HG03460 (cell line): ENCODE results near the gene MCM3.

ENCODE experiments used
- ATAC-seq: cut with Tn5 transposase; IDR thresholded peaks from one replicate; pipeline ENCODE4 v1.9.1; 2021; ENCODE audit not compliant: unreplicated experiment

The MCM3 gene

DNA sequence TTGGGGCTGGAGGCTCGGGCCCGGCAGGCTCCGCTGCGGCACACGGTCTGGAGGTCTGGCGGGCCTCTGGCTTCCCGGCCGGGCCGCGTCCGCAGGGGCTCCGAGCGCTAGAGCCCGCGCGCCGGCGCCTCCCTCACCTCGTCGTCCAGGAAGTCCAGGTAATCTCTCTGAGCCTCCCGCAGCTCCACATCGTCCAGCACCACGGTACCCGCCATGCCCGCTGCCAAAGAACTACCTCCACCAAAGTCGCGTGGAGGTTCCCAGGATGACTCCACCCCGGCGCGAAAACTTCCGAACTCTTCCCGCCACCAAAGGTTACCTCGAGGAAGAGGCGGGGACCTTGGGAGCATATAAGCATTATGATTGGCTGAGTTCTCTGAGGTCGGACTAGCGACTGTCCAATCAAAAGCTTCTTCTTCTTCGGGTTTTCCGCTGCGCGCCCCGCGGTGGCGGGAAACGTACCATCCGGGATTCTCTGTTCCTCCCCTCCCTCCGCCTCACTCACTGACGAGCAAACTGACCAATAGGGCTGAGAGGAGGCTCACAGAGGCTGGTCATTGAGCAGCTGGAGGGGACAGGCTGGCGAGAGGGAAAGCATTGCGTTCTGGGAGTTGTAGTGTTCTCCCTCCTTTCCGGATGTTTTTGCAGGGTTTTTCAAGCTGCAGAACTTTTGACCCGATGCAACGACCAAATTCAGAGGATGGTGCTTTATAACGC is at the start of gene MCM3:
Gene MCM3 (minus strand): TSS at position 283 of the 717 bp plus-strand sequence. CDS start 68 bp downstream, at position 215.
- ATAC-seq, result peak; percentile 96

DNA sequence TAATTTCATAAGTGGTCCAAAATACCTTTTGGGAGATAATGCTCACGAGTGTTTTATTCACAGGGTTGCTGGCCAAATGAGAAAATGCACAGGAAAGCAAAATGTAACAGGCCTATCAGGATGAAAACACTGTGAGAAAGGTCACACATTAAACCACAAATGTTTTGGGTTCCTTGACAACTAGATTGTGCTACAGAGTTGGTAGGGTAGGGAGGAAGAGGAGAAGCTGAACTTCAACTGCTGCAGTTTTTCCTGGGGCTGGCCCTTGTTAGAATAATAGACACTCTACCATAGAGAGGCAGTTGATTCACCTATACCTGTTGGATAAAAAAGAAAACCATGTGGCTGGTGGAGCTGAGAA is 49.3 kb upstream of the MCM3 start:
- no peak for ATAC-seq

DNA sequence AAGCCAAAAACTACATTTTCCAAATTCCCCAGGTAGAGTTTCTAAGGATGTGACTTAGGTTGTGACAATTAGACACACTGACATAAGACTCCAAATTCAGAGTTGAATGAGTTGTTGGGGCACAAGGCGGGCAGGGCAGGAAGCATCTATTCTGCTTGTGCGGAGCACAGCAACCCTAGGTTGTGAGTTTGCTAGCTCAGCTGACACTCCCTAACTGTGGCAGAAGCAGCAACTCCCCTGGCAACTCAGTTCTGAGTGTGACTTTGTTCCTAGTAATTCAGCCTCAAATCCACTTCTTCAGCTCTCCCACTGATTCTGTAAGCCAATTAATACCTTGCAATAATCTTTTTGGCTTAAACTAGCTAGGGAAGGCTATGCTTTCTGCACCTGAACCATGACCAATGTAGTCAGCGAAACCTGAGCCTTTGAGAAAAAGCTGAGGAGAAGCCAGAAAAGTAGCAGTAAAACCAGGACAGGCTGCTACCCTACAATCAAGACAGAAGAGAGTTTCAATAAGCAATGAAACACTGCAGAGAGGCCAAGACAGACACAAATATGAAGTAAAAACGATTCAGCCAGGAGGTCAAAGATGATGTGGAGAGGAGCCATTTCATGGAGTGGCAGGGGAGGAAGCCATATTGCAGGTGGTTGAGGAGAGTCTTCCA is 47.4 kb upstream of the MCM3 start:
- no peak for ATAC-seq

DNA sequence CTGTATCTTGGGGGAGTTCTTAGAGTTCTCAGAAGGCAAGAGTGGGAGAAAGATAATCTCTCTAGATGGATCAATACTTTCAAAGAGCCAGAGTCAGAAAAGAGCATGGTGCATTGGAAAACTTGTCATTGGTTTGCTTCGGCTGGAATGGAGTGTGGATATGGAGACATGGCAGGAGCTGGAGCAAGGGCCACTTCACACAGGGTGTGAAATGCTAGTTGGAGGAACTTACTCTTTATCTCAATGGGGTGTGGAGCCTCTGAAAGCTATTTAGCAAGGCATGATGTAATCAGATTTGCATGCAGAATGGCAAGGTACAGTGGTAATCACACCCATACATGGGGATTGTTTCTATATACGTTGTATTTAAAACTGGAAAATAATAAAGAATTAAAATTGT is 45.9 kb upstream of the MCM3 start:
- no peak for ATAC-seq

DNA sequence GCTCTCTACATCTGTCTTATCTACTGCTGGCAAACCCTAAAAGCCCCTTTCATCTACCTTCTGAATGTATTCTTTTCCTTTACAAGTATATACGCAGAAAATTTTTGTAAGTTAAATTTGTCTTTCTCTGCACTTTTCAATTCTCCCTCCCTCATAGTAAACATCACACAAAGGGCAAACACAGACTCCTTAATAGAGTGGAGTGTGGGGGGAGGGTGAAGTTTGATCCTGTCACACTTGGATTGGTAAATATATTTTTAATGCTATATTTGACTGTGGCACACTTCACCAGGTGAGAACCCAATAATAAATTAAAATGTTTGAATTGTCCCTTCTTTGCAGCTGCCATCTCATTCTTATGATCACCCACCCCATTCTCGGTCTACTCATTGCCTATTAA is 44.2 kb upstream of the MCM3 start:
- no peak for ATAC-seq

DNA sequence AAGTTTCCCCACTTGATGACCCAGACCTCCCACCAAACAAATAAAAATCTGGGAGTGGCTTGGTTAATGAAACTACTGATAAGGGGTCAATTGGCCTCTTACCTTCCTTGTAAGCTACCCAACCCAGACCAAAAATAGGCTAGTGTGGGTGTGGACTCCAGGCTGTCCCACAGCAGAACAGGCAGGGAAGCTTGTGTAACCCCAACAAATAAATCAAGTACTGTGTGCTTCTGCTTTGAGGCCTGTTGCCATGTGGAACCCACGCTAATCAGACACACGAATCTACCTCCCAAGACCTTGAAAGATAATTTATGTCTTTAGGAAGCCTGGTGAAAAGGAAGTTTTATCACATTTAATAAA is 43.7 kb upstream of the MCM3 start:
- no peak for ATAC-seq

DNA sequence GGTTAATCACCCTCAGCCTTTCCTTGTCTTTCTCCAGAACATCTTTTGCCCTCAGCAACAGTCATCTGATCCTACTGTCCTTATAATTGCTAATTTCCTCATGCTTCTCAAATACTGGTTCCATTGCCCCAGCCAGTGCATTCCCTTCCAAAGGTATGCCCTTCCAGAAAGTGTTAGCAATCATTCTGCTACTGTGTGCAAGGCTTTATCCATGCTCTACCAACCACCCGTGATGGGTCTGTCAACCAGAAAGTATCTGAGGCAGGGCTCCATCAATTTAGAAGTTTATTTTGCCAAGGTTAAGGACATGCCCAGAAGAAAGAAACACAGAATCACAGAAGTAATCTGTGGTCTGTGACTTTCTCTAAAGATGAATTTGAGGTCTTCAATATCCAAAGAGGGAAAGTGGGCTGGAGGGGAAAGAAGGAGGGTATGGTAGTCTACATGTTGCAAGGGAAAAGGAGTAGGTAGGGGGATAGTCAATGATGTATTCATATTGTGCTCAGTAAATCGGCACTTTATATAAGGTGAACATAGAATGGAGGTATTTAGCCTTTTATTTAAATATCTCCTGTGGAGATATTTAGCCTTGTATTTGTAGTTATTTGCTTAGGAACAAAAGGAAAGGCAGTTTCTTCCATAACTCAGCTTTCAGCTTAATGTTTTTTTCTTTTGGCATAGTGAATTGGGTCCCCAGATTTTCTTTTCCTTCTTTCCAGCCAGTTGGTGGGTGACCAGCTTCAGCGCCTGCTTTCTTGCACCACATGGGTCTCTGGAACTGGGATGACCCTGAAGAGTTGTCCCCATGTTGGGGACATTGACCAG is 42.2 kb upstream of the MCM3 start:
- ATAC-seq, result no peak

DNA sequence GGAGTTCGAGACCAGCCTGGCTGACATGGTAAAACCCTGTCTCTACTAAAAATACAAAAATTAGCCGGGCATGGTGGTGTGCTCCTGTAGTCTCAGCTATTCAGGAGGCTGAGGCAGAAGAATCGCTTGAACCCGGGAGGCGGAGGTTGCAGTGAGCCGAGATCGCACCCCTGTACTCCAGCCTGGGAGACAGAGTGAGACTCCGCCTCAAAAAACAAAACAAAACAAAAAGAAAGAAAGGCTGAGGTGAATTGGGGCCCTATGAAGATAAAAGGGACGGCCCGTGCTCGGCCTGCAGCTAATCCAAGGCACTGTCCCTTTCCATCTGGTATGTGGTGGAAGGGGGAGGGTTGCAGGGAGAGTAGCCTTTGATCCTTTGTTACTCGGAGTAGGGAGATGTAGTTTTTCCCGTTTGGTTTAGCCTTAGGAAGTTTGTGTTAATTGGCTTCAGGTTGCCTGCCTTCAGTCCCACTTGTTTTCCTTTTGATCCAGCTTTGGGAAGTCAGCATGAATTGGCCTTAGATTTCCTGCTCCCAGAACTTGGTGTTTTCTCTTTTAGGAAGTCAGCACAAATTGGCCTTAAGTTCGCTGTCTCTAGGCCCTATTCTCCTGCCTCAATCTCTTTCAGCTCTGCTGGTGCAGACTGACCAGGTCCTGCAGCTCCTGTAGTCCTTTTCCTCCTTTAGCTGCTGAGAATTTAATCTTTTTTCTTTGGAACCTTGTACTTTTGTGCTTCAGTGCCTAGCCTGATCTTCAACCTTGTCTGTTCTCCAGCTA is 41.3 kb upstream of the MCM3 start:
- ATAC-seq, result no peak

DNA sequence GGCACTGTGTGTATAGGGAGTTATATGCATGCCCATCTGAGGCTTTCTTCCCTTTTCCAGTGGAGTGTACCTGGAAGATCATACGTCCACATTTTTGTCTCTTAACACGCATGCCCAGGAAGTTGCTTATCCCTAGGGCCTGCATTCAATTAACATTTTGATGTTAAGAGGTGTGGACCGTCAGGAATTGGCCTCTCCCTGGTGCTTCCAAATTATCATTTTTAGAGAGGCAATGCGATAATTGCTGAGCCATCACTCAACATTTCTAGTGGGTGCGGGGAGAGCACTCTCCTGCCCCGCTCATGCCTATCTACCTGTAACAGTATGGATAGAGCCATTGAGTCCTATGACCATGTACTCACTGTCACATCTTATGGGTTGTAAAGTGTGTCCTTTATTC is 39.6 kb upstream of the MCM3 start:
- no peak for ATAC-seq

DNA sequence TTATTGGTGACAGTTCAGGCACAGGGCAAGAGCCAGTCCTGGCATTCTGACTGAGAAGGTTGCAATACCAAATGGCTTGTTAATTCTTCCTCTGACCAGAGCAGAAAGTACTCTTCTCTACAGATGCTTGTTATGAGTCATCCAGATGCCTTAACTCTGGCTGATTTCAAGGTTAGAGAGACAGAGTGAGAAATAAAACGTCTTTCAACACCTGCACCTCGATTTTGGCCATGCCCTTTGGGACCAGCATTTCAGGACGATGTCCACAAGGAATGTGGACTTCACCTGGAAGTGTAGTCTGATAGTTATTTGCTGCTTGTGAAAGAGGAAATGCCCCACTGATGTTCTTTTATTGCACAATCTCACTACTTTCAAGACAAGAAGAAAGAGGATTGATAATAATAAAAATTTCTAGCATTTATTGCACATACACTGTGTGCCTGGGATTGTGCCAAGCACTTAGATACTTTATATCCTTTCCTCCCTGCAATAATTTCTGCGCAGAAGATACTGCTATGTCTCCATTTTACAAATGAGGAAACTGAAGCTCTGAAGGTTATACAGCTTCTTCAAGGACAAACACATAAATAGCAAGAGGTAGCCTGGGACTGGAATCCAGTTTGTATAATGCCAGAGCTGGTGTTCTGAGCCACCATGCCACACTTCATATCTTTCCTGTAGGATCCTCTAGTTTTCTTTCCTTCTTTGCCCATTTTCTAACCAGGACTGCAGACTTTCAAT is 33.5 kb upstream of the MCM3 start:
- peak; percentile 99 for ATAC-seq

DNA sequence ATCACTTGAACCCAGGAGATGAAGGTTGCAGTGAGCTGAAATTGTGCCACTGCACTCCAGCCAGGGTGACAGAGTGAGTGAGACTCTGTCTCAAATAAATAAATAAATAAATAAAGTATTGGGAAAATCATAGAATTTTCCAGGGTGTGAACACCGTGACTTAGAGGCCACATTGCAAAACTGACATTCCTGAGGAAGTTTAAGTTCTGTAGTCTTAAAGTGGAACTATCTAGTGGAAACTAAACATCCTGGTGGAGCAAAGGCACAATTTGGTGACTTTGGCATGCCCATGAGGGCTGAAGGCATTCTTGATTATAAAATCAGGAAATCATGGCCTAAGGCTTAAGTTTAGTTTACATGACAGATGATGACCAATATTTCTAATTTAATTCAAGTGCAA is 32.7 kb upstream of the MCM3 start:
- ATAC-seq, result no peak

DNA sequence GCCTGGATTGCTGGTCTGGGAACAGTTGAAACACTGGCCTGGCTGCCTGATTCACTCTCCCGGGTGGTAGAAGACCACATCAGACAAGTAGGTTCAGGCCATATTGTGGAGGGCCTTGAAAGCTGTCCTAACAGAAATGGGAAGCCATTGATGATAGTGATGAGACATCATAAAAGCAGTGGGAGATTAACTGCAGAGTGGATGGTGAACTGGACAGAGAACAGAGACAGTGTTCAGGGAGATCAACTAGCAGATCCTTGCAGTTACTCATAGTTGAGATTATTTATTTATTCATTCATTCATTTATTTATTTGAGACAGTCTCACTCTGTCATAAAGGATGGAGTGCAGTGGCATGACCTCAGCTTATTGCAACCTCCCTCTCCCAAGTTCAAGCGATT is 30.2 kb upstream of the MCM3 start:
- no peak for ATAC-seq

DNA sequence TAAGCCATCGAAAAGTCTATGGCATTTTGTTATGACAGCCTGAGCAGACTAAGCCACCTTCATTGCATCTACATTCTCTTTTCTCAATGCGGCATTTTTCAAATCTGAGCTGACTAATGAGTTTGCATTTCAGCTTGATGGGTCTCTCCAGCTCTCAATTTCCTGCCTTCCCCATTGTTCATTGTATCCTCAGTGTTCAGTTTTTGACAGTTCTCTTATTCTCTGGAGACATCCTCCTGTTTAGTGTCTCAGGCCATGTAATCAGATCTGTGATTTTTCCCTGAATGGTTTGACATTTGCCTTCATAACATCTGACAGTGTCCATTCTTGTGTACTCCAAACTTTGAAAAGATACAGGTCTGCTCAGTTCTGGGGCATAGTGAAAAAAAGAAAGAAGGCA is 27.9 kb upstream of the MCM3 start:
- no peak for ATAC-seq

DNA sequence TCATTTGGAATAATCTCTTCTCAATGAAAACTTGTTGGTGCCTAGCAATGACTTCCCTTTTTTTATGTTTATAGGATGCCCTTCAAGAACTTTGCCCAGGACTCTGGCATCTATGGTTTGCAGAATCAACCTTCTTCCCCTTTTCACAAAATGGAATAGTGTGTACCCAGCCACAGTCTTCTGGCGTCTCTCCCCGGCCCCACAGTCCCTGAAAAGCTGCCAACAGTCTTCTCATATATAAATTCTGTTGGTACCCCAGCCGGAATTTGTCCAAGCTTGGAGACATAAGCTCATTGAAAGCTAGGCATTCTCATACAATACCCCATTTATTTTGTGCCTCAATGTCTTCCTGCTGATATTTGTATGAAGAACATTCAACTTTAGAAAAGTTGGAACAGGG is 26.4 kb upstream of the MCM3 start:
- ATAC-seq, result no peak

DNA sequence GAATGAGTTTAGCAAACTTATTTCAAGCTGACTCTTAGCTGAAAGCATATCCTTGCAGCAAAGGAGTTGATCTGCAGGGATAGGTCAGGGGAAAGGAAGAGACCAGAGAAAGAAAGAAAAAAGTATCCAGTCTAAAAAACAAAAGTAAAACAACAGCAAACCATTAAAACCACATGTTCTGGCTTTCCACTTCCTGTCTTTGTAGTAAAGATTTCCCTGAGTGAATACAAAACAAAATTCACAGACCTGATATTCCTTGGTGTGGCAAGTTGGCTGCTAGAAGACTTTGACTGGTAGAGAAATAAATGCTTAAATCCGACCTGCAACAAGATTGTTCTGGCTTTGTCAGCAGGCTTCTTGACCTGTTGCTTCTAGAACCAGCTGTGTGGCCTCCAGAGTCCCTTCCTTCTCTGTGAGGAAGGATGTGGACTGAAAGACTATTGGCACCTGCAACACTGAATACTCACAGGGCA is 23.4 kb upstream of the MCM3 start:
- no peak for ATAC-seq

DNA sequence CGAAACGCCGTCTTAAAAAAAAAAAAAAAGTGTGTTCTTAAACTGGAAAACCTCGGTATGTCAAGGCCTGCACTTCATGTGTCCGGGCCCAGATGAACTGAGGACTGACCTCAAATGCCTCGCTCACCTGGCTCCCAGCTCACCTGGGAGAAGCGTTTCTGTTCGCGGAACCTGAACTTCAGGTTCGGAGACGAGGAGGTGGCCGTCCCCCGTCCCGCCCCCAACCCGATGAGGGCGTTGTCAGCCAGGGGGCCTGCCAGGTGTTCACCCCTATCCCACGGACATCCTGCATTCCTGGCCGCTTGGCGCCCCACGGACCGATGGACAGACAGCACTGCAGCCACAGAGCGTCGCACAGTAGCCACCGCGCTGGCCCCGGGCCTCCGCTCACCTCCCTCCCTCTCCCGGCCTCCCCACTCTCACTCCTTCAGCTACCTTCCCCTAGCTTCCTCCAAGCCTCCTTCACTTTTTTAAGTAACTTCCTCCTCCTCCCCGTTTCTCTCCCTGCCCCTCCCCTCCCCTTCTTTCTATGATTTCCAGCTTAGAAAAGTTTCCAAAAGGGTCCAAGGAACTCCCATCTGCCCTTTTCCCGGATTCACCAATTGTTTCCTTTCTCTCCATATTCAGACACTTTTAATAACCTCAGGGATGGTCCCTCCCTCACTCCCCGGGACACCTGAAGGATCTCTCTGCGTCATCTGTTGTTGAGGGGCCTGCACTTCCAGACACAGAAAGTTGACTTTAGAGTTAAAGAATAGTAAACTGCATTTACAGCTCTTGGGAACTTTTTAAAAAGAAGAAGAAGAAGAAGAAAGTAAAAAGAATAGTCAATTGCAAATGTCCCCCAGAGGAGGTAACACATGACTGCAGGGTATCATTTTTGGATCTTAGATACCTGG is 22.7 kb upstream of the MCM3 start:
- ATAC-seq, result no peak

DNA sequence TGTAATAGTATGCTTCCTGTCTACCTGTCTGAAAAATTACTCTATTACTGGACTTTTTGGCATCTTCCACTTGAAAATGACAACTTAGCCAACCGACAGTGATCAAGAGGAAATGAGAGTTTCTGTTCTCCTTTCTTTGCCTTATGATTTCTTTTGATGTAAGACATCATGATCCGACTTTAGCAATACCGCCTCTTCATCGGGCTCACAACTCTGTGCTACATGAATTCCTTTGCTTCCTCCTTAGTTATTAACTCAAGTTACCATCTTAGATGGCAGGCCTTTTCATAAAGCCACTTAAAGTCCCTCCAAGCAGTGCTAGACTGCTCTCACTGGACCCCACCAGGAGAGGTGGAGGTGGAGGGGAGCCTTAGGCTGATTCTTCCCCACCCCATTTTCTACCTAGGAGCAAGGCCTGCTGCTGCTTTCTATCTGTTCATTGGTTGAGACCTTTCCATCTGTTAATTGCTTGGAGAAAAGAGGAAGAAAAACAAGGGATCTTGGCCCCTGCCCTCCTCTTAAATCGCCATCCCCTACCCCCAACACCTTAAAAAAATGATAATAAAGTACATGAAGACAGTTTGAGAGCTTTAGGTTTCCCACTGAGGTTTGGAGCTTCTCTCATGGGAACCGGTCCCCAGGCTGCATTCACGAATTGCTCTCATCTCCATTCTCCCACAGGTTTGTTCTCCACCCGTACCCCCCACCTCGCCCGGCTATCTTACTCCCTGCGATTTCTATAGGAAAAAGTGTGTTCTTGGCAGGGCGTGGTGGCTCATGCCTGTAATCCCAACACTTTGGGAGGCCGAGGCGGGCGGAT is 21.6 kb upstream of the MCM3 start:
- peak; percentile 63 for ATAC-seq

DNA sequence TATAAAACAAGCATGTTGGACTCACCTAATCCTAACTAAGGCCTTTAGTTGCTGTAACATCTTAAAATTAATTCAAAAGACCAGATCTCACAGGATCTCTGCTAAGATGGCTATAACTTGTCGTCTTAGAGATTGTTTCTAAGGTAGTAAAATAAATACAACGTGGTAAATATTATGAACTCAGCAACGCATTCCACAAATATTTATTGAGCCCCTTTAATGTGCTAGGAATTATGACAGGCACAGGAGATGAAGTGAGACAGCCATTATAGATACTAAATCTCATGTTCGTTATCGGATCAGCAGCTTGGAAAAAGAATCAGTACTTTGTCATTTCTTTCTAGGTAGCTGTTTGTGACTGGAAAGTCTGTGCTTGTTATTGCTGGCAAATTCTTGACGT is 20.9 kb upstream of the MCM3 start:
- ATAC-seq, result no peak

DNA sequence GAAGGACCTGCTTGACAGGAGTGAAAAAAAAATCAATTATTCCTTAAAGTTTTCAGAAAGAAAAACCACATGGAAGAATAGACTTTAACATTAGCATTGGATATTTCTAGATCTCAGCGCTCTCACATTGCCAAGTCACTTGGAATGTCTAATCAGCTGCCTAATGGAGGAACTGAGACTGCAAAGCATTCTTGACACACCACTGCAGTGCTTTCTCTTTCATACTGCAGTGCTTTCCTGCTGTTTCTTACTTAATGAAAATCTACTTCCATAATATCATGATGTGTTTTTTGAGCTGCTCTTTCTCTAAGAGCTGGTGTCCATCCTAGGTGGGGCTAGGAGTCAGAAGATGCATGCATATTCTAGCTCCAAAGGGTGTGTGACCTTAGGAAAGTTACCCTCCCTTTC is 20.4 kb upstream of the MCM3 start:
- peak; percentile 50 for ATAC-seq
